IPS-NIHi7 (cell line): ENCODE results near the gene TRPM2.

Experiments used
- DNase-seq: peaks from one replicate; pipeline ENCODE4 v3.0.0; 2012; ENCODE audit warnings: mixed read lengths; ENCODE audit errors: extremely low spot score

Gene TRPM2

GRCh38 chr21:44322621-44323325 is 30.6 kb upstream of the TRPM2 start:
- DNase-seq = no peak

- no peak for DNase-seq
These were observed 29.8 kb upstream of the TRPM2 start for GRCh38 chr21:44323591-44323990.

GRCh38 chr21:44324106-44324853 is 29.1 kb upstream of the TRPM2 start:
- DNase-seq = no peak

GRCh38 chr21:44324854-44325107 is 28.6 kb upstream of the TRPM2 start:
- no peak for DNase-seq

GRCh38 chr21:44325386-44326271 is 27.8 kb upstream of the TRPM2 start:
- DNase-seq = no peak

GRCh38 chr21:44326272-44326647 is 27.2 kb upstream of the TRPM2 start:
- DNase-seq = no peak

- no peak for DNase-seq
These were observed 26.5 kb upstream of the TRPM2 start for GRCh38 chr21:44326716-44327602.

- no peak for DNase-seq
These were observed 25.8 kb upstream of the TRPM2 start for GRCh38 chr21:44327603-44327974.

- DNase-seq = no peak
These were observed 25.1 kb upstream of the TRPM2 start for GRCh38 chr21:44328242-44328895.

GRCh38 chr21:44329086-44329889 is 24.1 kb upstream of the TRPM2 start:
- DNase-seq = no peak

- no peak for DNase-seq
These were observed 23.3 kb upstream of the TRPM2 start for GRCh38 chr21:44329971-44330681.

GRCh38 chr21:44330698-44331097 is 22.7 kb upstream of the TRPM2 start:
- DNase-seq = no peak

GRCh38 chr21:44331209-44331608 is 22.2 kb upstream of the TRPM2 start:
- no peak for DNase-seq

- no peak for DNase-seq
These were observed 21.6 kb upstream of the TRPM2 start for GRCh38 chr21:44331650-44332307.

GRCh38 chr21:44332383-44332782 is 21.0 kb upstream of the TRPM2 start:
- peak; percentile 65 for DNase-seq

GRCh38 chr21:44332965-44333364 is 20.5 kb upstream of the TRPM2 start:
- DNase-seq = no peak

GRCh38 chr21:44333509-44334328 is 19.7 kb upstream of the TRPM2 start:
- DNase-seq = no peak

GRCh38 chr21:44334329-44335030 is 18.9 kb upstream of the TRPM2 start:
- DNase-seq = no peak
